Sigmoid colon (tissue), 7 donors: ENCODE measurements around the gene TMPRSS4. TPM values are rescaled to one million over a fixed set of nuclear protein-coding genes. Genes with fewer than 3 reads are reported as not detected.

Experiments
- DNase-seq: peaks from one replicate; pipeline ENCODE4 v3.0.0-alpha.2; 2019
- H3K27ac ChIP-seq, 4 donors: fragments of 200-600 bp; sonication (generic); one replicate each; pipeline ENCODE4 v1.5.1; 2016 to 2019; ENCODE audit warnings: mild to moderate bottlenecking in 1 of 4
- H3K27me3 ChIP-seq, 3 donors: fragments of 200-600 bp; sonication (generic); one replicate each; pipeline ENCODE4 v1.5.1; 2019; ENCODE audit warnings: mild to moderate bottlenecking in 1 of 3
- H3K36me3 ChIP-seq, 4 donors: fragments of 200-600 bp; sonication (generic); one replicate each; pipeline ENCODE4 v1.5.1; 2016 to 2019
- H3K4me1 ChIP-seq, 4 donors: fragments of 200-600 bp; sonication (generic); one replicate each; pipeline ENCODE4 v1.5.1; 2017 to 2019
- H3K4me3 ChIP-seq, 4 donors: fragments of 200-600 bp; sonication (generic); one replicate each; pipeline ENCODE4 v1.5.1; 2017 to 2019; ENCODE audit warnings: mild to moderate bottlenecking in 2 of 4, moderate library complexity in 1 of 4
- H3K9me3 ChIP-seq, 4 donors: fragments of 200-600 bp in 3 of 4; sonication (generic) in 3 of 4; one replicate each; pipeline versions ENCODE4 v1.5.1 to v1.6.1; 2013 to 2019
- EP300 ChIP-seq, 4 donors: sonication (generic); formaldehyde crosslinking; IDR thresholded peaks; one replicate each; pipeline ENCODE4 v1.6.1; 2017; ENCODE audit warnings: antibody characterized with exemption in 4 of 4
- POLR2A ChIP-seq, 2 donors: fragments of 450-650 bp; IDR thresholded peaks; one replicate each; pipeline ENCODE4 v1.6.1; 2016; ENCODE audit warnings: antibody characterized with exemption in 2 of 2, mild to moderate bottlenecking in 2 of 2, moderate library complexity in 2 of 2
- POLR2AphosphoS5 ChIP-seq, 4 donors: sonication (generic); formaldehyde crosslinking; IDR thresholded peaks; one replicate each; pipeline ENCODE4 v1.6.1; 2017; ENCODE audit warnings: antibody characterized with exemption in 4 of 4
- WGBS, 2 donors: extraction: QIAGEN DNeasy Blood & Tissue Kit; methylation state at CpG; one replicate each; pipeline ENCODE4 v1.1.7; 2013; 5-methylcytosine and 5-hydroxymethylcytosine counted together
- intact Hi-C: fragments of 100-400 bp; cut with DNase I; formaldehyde crosslinking; loops from one replicate; pipeline ENCODE4 v1.15.1; 2023
- polyA plus RNA-seq, 3 donors: library from polyadenylated mRNA; stranded (reverse); fragments of 200-250 nt; gene quantifications; one replicate each; pipeline ENCODE4 v1.2.3, GENCODE V29; 2013
- total RNA-seq, 4 donors: library from RNA; depleted of rRNA; stranded (reverse); fragments of >200 nt; gene quantifications; one replicate each; pipeline ENCODE4 v1.1.0, GENCODE V29; 2016
- TF ChIP-seq, protein P1 (sequence below), 4 experiments: fragments of 450-650 bp in 3 of 4; fragments of 200-600 bp in 1 of 4; IDR thresholded peaks; one replicate each; pipeline ENCODE4 v1.5.1; 2016 to 2019; ENCODE audit warnings: antibody characterized with exemption in 4 of 4, mild to moderate bottlenecking in 3 of 4, moderate library complexity in 2 of 4
- donor health status: healthy with polysubstance abuse.
- donor health status: Bipolar disorder and iron deficiency.
- donor health status: healthy.

The TMPRSS4 gene
- total and polyA plus RNA-seq, 7 donors = 1.4 to 134 (median 84.6) TPM; not detected in 3

DNA sequence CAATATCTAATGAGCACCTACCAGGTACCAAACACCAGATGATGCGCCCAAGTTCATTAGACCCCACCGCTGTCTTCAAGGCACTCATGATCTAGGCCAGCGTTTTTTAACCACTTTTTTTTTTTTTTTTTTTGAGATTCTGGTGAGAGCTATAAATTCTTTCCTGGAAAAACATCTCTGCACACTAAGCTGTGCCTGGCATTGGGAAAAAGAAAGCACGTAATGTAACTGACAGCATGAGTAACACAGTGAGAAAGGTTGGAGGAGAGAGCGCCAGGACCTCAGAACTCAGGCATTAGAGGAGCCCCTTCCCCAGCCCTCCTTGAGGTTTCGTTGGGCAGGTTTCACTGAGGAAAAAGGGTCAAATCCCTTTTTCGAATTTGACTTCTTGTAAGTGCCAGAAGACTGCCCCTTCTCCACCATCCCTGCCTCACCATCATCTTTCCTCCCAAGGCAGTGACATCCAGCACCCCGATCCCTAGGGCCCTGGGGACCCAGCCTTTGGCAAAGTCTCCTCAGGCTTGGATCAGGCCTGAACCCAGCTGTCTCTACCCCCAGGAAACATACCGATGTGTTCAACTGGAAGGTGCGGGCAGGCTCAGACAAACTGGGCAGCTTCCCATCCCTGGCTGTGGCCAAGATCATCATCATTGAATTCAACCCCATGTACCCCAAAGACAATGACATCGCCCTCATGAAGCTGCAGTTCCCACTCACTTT is 36.0 kb downstream of the TMPRSS4 start:
- H3K9me3 ChIP-seq = no peaks in the 10 kb centered on the region
- no peak overlapping the region for H3K4me3 ChIP-seq
- H3K27me3 ChIP-seq = no peaks in the 10 kb centered on the region
- no peak for DNase-seq
- TF ChIP-seq POLR2AphosphoS5 (IDR thresholded peaks at IDR 0.05) = no peak
- no peak for TF ChIP-seq POLR2A (IDR thresholded peaks at IDR 0.05)
- TF ChIP-seq EP300 (IDR thresholded peaks at IDR 0.05) = no peak
- TF ChIP-seq, protein P1, sequence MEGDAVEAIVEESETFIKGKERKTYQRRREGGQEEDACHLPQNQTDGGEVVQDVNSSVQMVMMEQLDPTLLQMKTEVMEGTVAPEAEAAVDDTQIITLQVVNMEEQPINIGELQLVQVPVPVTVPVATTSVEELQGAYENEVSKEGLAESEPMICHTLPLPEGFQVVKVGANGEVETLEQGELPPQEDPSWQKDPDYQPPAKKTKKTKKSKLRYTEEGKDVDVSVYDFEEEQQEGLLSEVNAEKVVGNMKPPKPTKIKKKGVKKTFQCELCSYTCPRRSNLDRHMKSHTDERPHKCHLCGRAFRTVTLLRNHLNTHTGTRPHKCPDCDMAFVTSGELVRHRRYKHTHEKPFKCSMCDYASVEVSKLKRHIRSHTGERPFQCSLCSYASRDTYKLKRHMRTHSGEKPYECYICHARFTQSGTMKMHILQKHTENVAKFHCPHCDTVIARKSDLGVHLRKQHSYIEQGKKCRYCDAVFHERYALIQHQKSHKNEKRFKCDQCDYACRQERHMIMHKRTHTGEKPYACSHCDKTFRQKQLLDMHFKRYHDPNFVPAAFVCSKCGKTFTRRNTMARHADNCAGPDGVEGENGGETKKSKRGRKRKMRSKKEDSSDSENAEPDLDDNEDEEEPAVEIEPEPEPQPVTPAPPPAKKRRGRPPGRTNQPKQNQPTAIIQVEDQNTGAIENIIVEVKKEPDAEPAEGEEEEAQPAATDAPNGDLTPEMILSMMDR (IDR thresholded peaks at IDR 0.05) = no peak
- intact Hi-C loops = no loop called here
- H3K36me3 ChIP-seq = no peaks in the 10 kb centered on the region
- H3K4me1 ChIP-seq = no peaks in the 10 kb centered on the region
- no peak overlapping the region for H3K27ac ChIP-seq
- WGBS, 2 donors = 89 to 93% methylated on average over 11 of the region's 11 CpGs

DNA sequence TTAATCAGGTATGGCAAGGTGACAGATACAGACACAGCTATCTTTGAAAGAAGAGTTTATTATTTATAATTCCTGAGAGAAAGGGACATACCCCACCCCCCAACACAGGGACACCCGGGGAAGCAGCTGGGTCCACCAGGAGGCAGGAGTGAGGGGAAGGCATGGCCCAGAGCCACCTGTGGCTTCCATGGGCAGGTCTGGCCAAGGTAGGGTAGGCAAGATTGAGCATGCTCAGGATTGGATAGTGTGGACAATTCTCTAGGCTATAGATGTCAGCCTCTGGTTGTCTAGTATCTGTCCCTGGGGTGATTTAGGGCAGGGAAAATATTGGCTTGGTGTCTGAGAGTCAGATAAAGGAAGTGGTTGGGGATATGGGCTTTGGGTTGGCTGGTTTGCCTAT is 37.4 kb downstream of the TMPRSS4 start:
- Histone ChIP-seq H3K27ac (no peak overlapping the region), H3K4me3 (no peak overlapping the region), H3K9me3 (no peaks in the 10 kb centered on the region), H3K36me3 (no peaks in the 10 kb centered on the region), H3K27me3 (no peaks in the 10 kb centered on the region), H3K4me1 (no peaks in the 10 kb centered on the region)
- TF ChIP-seq POLR2AphosphoS5 (IDR thresholded peaks at IDR 0.05) (no peak), EP300 (IDR thresholded peaks at IDR 0.05) (no peak)
- WGBS, 2 donors = 86 to 96% methylated on average over 1 of the region's 1 CpG
- intact Hi-C loops = no loop called here
- DNase-seq = no peak

DNA sequence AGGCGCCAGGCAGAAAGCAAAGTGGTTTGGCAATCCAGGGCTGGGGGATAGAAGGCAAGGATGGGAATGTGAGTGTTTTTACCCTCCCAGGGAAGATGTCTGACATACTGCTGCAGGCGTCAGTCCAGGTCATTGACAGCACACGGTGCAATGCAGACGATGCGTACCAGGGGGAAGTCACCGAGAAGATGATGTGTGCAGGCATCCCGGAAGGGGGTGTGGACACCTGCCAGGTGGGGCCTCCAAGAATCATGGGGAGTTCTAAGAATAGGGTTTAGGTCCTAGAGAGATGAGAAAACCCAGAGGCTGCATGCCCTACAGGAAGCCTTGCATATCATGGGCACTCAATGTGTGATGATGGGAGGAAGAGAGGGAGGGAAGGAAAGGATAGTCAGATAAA is 38.2 kb downstream of the TMPRSS4 start:
- Histone ChIP-seq H3K4me1 (no peaks in the 10 kb centered on the region), H3K27ac (no peak overlapping the region), H3K9me3 (no peaks in the 10 kb centered on the region), H3K27me3 (no peaks in the 10 kb centered on the region), H3K36me3 (no peaks in the 10 kb centered on the region), H3K4me3 (no peak overlapping the region)
- intact Hi-C loops = no loop called here
- 94 to 95% methylated on average over 7 of the region's 7 CpGs for WGBS, 2 donors
- no peak for DNase-seq
- TF ChIP-seq EP300 (IDR thresholded peaks at IDR 0.05) (no peak), POLR2A (IDR thresholded peaks at IDR 0.05) (no peak), POLR2AphosphoS5 (IDR thresholded peaks at IDR 0.05) (no peak)
- TF ChIP-seq, protein P1 (IDR thresholded peaks at IDR 0.05) = no peak

DNA sequence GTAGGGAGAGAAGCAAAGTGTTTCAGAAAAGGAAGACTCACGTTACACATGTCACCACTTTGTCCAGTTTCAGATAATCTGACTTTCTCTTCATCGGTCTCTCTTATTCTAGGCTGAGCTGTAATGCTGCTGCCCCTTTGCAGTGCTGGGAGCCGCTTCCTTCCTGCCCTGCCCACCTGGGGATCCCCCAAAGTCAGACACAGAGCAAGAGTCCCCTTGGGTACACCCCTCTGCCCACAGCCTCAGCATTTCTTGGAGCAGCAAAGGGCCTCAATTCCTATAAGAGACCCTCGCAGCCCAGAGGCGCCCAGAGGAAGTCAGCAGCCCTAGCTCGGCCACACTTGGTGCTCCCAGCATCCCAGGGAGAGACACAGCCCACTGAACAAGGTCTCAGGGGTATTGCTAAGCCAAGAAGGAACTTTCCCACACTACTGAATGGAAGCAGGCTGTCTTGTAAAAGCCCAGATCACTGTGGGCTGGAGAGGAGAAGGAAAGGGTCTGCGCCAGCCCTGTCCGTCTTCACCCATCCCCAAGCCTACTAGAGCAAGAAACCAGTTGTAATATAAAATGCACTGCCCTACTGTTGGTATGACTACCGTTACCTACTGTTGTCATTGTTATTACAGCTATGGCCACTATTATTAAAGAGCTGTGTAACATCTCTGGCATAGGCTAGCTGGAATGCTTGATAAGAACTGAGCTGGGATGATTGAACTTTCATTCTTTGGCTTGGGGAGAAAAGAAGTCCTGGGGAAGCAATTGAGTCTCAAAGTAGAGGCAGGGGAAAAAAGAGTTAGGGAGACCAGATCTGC is 41.1 kb downstream of the TMPRSS4 start:
- TF ChIP-seq, protein P1 (IDR thresholded peaks at IDR 0.05) = no peak
- TF ChIP-seq POLR2A (IDR thresholded peaks at IDR 0.05) (no peak), EP300 (IDR thresholded peaks at IDR 0.05) (no peak), POLR2AphosphoS5 (IDR thresholded peaks at IDR 0.05) (no peak)
- WGBS, 2 donors = 66 to 93% methylated on average over 9 of the region's 9 CpGs
- intact Hi-C loops = no loop called here

DNA sequence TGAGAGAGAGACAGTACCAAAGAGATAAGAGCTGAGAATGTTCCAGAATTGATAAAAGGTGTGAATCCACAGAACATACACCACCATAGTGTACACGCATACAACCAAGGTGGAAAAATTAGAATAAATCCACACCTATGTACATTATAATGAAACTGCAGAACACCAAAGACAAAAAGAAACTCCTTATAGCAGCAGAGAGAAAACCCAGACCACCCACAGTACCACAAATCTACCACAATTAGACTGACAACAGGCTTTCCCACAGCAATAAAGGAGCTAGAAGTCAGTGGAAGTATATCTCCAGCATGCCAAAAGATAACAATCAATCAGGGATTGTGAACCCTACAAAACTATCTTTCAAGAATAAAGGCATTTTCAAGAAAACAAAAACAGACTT is 43.9 kb downstream of the TMPRSS4 start:
- Histone ChIP-seq H3K27ac (no peak overlapping the region), H3K27me3 (no peaks in the 10 kb centered on the region), H3K36me3 (no peaks in the 10 kb centered on the region), H3K9me3 (no peaks in the 10 kb centered on the region), H3K4me1 (no peaks in the 10 kb centered on the region), H3K4me3 (no peak overlapping the region)
- intact Hi-C loops = no loop called here
- TF ChIP-seq POLR2A (IDR thresholded peaks at IDR 0.05) = no peak
- TF ChIP-seq, protein P1 (IDR thresholded peaks at IDR 0.05) = no peak
- TF ChIP-seq EP300 (IDR thresholded peaks at IDR 0.05) = no peak
- no peak for TF ChIP-seq POLR2AphosphoS5 (IDR thresholded peaks at IDR 0.05)
- DNase-seq = no peak
- WGBS, 2 donors = 90 to 98% methylated on average over 1 of the region's 1 CpG

More for the DNA sequence above, 41.1 kb downstream of the TMPRSS4 start:
- Histone ChIP-seq H3K4me1 (no peaks in the 10 kb centered on the region), H3K9me3 (no peaks in the 10 kb centered on the region), H3K4me3 (no peak overlapping the region), H3K36me3 (no peaks in the 10 kb centered on the region), H3K27me3 (no peaks in the 10 kb centered on the region), H3K27ac (no peak overlapping the region)
- no peak for DNase-seq
